ENCODE data around the gene ABCC1. TPM values are rescaled to one million over a fixed set of nuclear protein-coding genes. Genes with fewer than 3 reads are reported as not detected.

The ABCC1 gene
- total RNA-seq, 1 experiment from 2014 or later: 48.0 TPM

DNA sequence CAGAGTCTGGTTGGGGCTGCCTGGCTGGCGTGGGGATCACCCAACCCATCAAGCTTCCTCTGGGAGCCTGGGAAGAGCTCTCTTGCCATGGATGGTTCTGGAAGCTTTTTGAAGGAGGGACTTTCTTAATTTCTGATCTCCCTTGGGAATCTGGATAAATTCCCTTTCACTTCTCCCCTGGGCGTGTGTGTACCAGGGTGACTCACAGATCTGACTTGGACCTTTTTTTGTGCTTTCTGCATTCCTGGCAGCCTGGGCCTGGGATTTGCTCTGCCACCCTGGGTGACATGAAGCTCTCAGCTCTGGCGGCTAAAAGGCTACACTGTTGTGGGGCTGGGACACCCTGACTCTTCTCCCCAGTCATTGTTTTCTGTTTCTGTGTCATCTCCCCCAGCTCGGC, 70.1 kb downstream of the ABCC1 start:
- peaks cover 94% of the 10 kb centered on the region for H3K36me3 ChIP-seq
- H3K9me3 ChIP-seq: no peaks in the 10 kb centered on the region
- no peaks in the 10 kb centered on the region for H3K27me3 ChIP-seq
- peak; percentile 81 for DNase-seq
- H3K4me3 ChIP-seq: no peak overlapping the region

DNA sequence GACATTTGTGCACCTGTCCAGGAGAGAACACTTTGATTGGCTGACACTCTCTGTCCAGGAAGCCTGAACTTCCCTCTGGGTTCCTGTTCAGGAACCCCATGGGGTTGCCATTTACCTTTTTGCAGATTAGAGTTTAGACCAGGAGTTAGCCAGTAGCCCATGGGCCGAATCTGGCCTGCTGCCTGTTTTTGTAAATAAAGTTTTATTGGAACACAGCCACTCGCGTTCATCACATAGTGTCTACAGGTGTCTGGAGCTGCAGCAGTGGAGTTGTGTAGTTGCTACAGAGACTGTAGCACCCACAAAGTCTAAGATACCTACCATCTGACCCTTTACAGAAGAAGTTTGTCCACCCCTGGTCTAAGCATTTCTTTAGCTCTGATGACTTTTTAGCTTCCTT, 70.9 kb downstream of the ABCC1 start:
- no peak for DNase-seq
- no peaks in the 10 kb centered on the region for H3K27me3 ChIP-seq
- H3K4me3 ChIP-seq: no peak overlapping the region
- H3K36me3 ChIP-seq: peaks cover 87% of the 10 kb centered on the region
- H3K9me3 ChIP-seq: no peaks in the 10 kb centered on the region

DNA sequence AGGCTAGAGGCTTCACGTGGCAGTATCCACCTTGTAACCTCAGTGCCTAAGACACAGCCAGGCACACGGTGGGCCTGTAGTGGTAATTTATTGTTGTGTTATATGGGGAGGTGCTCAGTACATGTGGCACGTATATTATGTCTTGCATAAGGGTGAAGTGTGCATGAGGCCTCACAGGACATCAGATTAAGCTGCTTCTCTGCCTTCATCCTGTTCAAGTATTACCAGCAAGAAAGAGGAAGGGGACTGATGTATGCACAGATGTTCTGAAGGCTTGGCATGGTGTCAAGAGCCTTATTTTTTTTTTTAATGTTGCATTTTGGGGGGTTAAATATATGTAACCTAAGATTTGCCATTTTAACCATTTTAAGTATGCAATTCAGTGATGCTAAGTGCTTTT, 71.6 kb downstream of the ABCC1 start:
- Histone ChIP-seq H3K9me3 (no peaks in the 10 kb centered on the region), H3K27me3 (no peaks in the 10 kb centered on the region), H3K36me3 (peaks cover 81% of the 10 kb centered on the region), H3K4me3 (no peak overlapping the region)
- DNase-seq: no peak

DNA sequence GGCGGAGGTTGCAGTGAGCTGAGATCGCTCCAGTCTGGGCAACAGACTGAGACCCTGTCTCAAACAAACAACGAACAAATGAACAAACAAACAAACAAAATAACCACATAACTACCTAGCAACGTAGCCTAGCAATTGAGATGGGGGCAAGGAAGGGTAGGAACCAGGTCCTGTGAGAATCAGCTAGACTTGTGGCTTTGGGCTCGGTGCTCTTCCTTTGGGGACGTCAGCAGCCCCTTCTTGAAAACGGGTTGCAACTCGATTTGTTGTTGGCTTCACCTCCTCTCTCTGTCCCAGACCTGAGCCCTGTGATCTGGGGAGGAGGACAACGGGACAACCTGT, 72.2 kb downstream of the ABCC1 start:
- H3K27me3 ChIP-seq: no peaks in the 10 kb centered on the region
- no peaks in the 10 kb centered on the region for H3K9me3 ChIP-seq
- no peak for DNase-seq
- peaks cover 78% of the 10 kb centered on the region for H3K36me3 ChIP-seq
- H3K4me3 ChIP-seq: no peak overlapping the region

DNA sequence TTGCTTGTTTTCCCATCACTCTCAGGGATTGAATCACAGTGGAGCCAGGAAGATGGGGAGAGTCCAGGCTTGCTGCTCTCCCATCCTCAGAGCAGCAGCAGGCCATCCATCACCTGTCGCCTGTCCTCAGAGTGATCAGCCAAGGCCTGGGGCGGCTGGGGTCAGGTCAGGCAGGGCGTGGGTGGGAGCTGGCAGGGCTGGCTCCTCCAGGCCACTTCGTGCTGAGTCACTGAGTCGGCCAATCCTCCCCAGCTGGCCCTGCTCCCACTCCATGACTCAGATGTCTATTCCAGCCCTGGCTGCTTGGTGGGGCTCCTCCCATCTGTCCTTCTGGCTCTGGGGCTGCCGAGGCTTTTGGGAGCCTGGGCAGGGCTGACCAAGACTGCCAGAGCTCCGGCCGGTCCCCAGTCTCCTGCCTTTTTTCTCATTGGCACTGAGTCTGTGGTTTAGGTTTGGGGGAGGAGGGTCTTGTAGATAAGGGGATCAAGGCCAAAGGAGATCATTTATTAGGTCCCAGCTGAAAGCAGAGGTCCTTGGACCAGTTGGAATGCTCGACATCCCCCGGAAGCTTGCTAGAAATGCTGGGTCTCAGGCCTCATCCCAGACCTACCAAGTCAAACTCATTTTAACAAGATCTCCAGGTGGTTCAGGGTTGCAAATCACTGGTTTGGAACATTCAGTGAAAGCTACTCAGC, 72.7 kb downstream of the ABCC1 start:
- peaks cover 78% of the 10 kb centered on the region for H3K36me3 ChIP-seq
- H3K9me3 ChIP-seq: no peaks in the 10 kb centered on the region
- no peak overlapping the region for H3K4me3 ChIP-seq
- DNase-seq: peak; percentile 100
- H3K27me3 ChIP-seq: no peaks in the 10 kb centered on the region

DNA sequence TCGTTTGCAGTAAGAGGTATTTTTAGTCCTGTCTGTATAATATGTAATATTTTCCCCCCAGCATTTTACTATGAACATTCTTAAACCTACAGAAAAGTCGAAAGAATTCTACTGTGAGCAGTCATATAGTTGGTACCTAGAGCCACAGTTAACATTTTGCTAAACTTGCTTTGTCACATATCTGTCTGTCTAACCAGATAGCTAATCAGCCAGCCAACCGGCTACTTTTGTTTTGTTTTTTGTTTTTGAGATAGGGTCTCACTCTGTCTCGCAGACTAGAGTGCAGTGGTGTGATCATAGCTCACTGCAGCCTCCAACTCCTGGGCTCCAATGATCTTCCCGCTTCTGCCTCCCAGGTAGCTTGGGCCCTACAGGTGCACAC, 73.3 kb downstream of the ABCC1 start:
- no peaks in the 10 kb centered on the region for H3K27me3 ChIP-seq
- no peak overlapping the region for H3K4me3 ChIP-seq
- H3K36me3 ChIP-seq: peaks cover 76% of the 10 kb centered on the region
- no peak for DNase-seq
- no peaks in the 10 kb centered on the region for H3K9me3 ChIP-seq

DNA sequence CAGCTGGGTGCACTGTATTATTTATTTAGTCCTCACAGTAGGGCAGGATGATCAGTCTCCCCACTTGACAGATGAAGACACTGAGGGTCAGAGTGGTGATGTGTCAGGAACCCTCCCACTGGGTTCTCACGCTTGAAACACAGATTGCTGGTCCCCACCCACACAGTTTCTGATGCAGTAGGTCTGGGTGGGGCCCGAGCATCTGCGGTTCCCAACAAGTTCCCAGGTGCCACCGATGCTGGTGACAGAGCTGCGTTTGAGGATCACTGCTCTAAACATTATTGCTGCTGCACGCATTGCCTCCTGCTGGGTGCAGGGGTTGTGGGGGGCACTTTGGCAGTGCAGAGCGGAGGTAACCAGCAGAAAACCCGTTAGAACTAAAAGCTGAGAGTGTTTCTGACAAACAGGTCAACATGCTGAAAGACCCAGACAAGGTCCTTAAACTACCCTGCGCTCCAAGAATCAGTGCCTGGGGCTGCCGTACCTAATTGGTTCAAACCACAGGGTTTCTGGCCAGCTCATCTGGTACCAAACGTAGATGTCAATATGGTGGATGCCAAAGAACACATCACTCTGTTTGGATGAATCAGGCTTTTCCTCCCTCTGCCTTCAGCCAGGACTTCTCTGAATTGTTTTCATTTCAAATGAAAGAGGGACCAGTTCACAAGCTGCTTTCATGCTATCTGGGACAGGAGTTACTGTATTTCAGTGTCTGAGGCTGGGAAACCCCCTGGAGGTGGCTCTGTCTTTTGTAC, 76.0 kb downstream of the ABCC1 start:
- peak; percentile 97 for DNase-seq
- Histone ChIP-seq H3K36me3 (peaks cover 70% of the 10 kb centered on the region), H3K9me3 (no peaks in the 10 kb centered on the region), H3K27me3 (no peaks in the 10 kb centered on the region), H3K4me3 (no peak overlapping the region)

DNA sequence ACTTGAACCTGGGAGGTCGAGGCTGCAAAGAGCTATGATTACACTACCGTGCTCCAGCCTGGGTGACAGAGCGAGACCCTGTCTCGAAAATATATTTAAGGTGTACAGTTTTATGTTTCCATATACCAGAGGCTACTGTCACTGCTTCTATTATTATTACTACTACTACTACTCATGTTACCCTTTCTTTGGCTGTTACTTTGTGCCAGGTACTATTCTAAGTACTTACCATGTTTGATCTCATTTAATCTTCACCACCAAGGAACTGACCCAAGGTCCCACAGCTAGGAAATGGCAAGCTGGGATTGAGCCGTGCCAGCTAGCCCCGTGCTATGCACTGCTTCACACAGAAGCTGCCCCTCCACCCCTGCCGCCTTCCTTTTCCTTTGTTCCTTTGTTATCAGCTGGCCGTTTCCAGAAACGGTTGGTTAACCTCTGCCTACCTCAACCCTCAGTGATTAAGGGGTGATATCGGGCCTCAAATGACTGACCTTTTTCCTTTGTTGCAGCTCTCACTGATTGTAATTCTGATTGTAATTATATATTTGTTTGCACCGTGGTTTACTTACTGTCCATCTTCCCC, 78.4 kb downstream of the ABCC1 start:
- no peaks in the 10 kb centered on the region for H3K27me3 ChIP-seq
- no peaks in the 10 kb centered on the region for H3K9me3 ChIP-seq
- H3K4me3 ChIP-seq: no peak overlapping the region
- no peak for DNase-seq
- peaks cover 73% of the 10 kb centered on the region for H3K36me3 ChIP-seq

DNA sequence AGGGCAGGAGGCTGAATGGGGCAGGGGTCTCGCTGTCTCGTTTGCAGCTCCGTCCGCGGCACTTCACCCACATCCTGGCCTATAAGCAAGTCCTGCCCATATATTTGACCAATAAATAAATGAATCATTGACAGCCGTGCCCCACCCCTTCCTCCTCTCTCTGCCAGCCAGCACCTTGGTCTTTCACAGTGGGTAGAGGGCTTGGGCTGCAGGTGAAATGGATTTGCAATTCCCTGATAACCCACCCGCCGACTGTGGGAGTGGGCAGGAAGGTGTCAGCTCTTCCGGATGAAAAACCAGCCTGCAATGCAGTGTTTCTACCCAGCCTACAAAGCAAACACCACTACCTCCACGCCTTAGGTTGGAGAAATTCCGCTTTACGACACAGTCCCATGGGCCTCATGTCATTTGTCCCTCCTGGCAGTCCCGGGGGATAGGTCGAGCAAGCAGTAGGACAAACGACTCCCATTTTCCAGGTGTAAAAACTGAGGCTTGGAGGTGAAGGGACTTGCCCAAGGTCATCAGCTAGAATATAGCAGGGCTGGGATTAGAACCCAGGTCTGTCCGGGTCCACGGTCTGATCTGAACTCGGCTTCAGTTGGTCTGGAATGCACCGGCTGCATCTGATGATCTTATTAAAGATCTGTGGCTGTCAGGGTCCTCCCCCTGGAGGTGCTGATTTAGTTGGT, 79.0 kb downstream of the ABCC1 start:
- Histone ChIP-seq H3K4me3 (no peak overlapping the region), H3K27me3 (no peaks in the 10 kb centered on the region), H3K36me3 (peaks cover 73% of the 10 kb centered on the region), H3K9me3 (no peaks in the 10 kb centered on the region)
- no peak for DNase-seq

DNA sequence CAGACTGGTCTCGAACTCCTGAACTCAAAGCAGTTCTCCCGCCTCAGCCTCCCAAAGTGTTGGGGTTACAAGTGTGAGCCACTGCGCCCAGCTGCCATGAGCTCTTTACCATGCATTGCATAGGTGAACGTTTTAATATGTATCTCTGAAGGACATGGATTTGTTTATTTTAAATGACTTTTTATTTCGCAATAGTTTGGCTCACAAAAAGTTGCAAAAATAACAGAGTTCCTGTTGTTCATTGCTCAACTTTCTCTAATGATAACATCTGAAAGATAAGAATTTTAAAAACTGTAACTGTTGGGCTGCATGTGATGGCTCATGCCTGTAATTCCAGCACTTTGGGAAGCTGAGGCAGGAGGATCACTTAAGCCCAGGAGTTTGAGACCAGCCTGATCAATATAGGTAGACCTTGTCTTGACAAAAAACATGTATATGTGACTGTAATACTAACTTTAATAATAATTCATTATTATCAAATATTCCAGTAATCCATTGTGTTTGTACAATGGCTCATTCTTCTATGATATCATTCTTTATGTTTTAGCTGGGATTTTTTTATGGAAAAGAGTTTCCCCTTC, 80.1 kb downstream of the ABCC1 start:
- no peak for DNase-seq
- Histone ChIP-seq H3K9me3 (no peaks in the 10 kb centered on the region), H3K36me3 (peaks cover 70% of the 10 kb centered on the region), H3K4me3 (no peak overlapping the region), H3K27me3 (no peaks in the 10 kb centered on the region)

DNA sequence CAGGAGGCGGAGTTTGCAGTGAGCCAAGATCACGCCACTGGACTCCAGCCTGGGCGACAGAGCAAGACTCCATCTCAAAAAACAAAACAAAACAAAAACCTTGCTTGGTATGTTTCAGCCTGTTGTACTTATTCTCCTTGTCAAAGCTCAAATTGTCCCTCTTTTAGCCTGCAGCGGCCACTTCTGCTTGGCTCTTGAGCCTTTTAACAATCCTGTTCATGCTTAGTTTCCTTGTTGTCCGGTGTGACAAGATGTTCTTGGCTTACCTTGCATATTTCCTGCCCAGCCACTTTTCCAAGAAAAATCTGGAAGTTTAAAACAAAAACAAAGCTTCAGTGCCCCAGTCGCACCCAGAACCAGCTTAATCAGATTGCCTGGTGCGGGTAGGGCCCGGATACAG, 81.0 kb downstream of the ABCC1 start:
- Histone ChIP-seq H3K27me3 (no peaks in the 10 kb centered on the region), H3K9me3 (no peaks in the 10 kb centered on the region), H3K36me3 (peaks cover 79% of the 10 kb centered on the region), H3K4me3 (no peak overlapping the region)
- no peak for DNase-seq

DNA sequence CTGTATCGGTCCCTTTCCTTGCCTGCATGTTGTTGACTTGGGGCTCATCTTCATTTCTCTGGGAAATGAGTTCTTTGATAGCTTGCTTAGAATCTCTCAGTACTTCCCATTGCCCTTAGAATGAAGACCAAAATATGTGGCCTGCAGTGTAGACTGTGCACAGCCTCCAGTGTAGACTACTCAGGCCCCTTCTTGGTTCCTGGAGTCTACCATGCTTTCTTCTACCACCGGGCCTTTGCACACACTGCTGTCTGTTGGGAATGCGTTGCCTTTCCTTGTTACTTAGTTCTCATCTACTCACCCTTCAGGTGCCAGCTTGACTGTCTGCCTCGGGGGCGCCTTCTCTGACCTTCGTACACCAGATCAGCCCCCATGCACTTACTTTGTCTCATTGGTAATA, 82.0 kb downstream of the ABCC1 start:
- no peaks in the 10 kb centered on the region for H3K27me3 ChIP-seq
- H3K36me3 ChIP-seq: peaks cover 89% of the 10 kb centered on the region
- DNase-seq: no peak
- H3K4me3 ChIP-seq: no peak overlapping the region
- H3K9me3 ChIP-seq: no peaks in the 10 kb centered on the region

DNA sequence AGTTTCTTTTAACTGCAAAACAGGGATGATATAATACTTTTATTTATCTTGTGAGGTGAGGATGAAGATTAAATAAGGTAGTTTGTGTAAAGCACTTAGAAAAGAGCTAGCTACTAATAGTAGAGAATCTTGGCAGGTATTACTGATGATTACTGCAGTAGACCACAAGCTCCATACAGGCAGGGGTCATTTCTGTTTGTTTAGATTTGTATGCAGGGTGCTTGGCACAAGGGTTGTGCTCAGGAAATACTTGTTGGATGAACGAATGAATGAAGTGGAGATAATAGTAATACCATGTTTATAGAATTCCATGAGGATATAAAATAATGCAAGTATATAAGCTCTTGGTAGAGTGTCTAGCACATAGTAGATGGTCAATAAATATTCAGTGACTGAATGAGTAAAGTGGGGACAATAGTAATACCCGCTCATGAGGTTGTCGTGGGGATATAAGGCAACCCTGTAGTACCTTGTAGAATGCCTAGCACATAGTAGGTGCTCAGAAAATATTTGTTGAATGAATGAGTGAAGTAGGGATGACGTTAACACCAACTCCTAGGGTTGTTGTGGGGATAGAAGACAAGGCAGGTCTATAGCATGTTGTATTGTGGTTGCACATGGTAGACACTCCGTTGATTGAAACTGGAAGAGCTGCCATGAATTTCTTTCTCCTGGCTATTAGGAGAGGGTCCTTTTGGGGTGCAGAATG, 83.0 kb downstream of the ABCC1 start:
- H3K9me3 ChIP-seq: no peaks in the 10 kb centered on the region
- peaks cover 91% of the 10 kb centered on the region for H3K36me3 ChIP-seq
- DNase-seq: peak; percentile 64
- no peaks in the 10 kb centered on the region for H3K27me3 ChIP-seq
- no peak overlapping the region for H3K4me3 ChIP-seq

DNA sequence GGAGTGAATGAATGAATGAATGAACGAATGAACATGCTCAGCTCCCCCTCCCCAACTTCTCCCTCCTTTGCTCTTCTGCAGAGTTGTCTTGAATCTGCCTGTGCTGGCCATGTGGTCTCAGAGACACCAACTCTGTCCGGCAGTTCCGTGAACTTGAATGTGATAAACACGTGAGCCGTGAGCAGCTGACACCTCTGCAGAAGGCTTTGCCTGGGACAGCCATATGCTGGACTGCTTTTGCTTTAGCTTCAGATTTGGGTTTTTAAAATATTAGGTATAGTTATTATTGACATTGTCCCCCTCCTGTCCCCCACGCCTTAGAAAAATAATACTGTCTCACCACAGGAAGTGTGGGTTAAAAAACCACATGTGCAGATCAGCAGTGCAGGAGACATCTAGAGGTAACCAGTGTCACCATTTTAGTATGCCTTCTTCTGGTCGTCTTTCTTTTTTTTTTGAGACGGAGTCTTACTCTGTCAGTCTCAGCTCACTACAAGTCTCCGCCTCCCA, 83.8 kb downstream of the ABCC1 start:
- H3K9me3 ChIP-seq: no peaks in the 10 kb centered on the region
- H3K36me3 ChIP-seq: peaks cover 91% of the 10 kb centered on the region
- no peak overlapping the region for H3K4me3 ChIP-seq
- no peaks in the 10 kb centered on the region for H3K27me3 ChIP-seq
- no peak for DNase-seq

DNA sequence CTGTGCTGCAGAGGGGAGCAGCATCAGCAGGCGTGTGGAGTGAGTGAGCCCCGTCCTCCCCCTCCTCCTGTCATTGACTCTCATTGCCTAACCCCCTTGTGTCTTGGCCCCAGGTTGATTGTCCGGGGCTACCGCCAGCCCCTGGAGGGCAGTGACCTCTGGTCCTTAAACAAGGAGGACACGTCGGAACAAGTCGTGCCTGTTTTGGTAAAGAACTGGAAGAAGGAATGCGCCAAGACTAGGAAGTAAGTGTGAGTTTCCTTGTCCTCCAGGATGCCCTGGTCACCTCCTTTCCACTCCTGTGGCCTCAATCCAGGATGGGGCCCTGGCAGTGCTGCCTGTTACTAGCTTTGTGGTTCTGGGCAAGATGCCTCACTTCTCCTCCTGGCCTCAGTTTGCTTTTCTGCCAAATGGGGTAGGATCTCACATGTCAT, 87.0 kb downstream of the ABCC1 start:
- DNase-seq: no peak
- Histone ChIP-seq H3K36me3 (peaks cover 92% of the 10 kb centered on the region), H3K27me3 (no peaks in the 10 kb centered on the region)

DNA sequence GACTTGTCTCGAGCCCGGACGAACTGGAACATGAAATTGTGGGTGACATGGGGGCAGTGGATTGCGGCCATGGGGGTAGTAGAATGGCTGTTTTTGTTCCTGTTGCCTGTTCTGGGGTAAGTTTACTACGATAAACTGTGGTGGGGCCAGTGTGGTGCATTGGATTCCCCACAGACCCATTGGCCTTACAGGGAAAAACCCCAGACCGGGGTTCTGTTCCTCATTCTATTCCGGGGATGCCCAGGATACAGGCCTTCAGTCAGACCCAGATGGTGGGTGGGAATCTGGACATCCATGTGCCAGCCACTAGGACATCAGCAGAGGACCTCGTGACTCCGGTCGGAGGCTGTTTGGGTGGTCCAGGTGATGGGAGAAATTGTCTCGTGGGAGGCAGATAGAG, 88.1 kb downstream of the ABCC1 start:
- DNase-seq: no peak
- Histone ChIP-seq H3K36me3 (peaks cover 89% of the 10 kb centered on the region), H3K4me3 (no peak overlapping the region), H3K27me3 (no peaks in the 10 kb centered on the region), H3K9me3 (no peaks in the 10 kb centered on the region)

More for the DNA sequence above, 87.0 kb downstream of the ABCC1 start:
- H3K9me3 ChIP-seq: no peaks in the 10 kb centered on the region
- no peak overlapping the region for H3K4me3 ChIP-seq

Measured in MG63 (cell line).